HG03066 (cell line): Measurements from ENCODE around the gene NPIPB6.

Experiments used
- ATAC-seq: cut with Tn5 transposase; IDR thresholded peaks from one replicate; pipeline ENCODE4 v1.9.1; 2021; ENCODE audit warnings: low read depth; ENCODE audit not compliant: unreplicated experiment

NPIPB6 gene

DNA sequence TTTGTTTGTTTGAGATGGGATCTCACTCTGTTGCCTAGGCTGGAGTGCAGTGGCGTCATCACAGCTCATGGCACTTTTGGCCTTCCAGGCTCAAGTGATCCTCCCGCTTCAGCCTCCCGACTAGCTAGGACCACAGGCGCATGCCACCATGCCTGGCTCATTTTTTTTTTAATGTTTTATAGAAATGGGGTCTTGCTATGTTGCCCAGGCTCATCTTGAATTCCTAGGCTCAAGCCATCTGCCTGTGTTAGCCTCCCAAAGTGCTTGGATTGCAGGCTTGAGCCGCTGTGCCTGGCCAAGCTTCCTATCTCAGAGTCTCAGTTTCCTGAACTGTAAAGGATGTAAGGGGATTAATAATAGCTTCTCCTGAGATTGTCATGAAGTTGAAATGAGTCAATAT, 63.0 kb downstream of the NPIPB6 start:
- ATAC-seq, result no peak

DNA sequence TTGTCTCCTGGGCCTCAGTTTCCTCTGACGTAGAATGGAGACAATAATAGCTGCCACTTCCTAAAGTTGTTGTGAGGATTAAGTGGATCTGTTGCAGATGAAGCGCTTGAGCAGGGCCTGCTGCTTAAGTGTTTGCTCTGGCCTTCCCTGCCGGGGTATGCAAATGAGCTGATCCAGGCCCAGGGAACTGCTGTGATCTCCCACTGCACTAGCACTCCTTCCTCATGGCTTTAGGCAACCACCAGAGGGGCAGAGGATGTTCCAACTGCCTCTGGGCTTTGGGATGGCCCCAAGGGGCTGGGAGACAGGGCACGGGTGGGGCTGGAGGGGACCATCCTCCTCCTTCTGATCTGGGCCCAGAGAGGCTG, 64.8 kb downstream of the NPIPB6 start:
- no peak for ATAC-seq

DNA sequence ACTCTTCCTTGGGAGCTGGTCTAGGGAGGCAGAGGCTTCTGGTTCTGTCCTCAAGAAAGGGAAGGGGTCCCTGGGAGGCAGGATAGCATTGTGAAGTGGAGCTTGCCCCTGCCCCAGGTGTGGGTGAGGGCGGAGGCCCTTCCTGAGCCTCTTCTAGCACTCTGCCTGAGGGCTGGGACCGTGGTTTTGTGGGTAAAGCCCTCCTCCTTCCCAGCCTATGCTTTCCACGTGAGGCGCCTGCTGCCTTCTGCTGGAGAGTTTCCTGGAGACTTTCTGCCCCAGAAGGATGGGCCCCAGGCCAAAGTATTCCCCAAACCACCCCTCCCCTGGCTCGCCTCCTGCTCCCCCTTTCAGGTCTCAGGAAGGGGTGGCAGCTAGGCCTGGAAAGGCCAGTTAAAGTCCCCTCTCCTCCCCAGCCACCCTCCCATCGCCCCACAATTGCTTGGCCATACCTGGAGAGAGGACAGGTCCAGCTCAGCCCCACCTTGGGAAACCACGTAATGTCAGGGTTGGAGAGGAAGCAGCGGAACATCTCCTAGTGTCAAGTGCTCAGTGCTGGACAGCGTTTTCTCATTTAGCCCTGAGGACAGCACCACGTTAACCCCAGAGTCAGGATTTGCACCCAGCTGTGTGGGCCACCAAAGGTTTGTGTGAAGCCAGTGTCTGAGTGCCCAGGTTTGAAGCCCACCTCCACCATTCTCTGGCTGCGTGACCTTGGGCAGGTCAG, 65.4 kb downstream of the NPIPB6 start:
- ATAC-seq, result no peak

DNA sequence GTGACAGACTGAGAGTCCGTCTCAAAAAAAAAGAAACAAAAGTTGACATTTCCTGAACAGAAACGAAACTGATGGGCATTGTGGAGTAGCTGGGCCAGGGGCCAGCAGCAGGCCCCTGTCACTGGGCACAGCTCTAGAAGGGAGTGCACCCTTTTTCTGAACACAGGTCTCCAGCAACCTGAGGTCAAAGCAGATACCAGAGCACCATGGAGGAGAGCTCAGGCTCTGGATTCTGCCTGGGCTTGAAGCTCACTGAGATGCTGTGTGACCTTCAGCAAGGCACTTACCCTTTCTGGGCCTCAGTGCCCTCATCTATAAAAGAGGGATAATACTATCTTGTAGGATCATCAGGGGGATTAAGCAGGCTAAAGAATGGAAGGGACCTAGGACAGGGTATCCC, 66.0 kb downstream of the NPIPB6 start:
- no peak for ATAC-seq

DNA sequence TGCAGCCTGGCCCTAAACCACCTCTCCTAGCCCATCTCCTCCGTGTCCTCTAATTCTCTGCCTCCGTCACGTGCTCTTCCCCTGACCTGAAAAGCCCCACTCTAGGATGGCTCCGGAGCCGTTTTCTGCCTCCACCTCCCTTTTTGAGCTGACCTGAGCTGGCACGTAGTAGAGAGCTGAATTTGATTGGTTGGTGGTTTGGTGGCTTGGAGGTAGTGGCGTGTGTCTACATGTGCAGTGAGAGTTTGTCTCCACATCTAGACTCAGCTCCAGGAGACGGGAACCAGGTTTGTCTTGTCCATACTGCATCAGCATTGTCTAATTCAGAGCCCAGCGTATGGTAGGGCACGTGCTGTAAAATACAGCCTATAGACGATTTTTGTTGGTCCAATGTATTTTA, 68.0 kb downstream of the NPIPB6 start:
- no peak for ATAC-seq

DNA sequence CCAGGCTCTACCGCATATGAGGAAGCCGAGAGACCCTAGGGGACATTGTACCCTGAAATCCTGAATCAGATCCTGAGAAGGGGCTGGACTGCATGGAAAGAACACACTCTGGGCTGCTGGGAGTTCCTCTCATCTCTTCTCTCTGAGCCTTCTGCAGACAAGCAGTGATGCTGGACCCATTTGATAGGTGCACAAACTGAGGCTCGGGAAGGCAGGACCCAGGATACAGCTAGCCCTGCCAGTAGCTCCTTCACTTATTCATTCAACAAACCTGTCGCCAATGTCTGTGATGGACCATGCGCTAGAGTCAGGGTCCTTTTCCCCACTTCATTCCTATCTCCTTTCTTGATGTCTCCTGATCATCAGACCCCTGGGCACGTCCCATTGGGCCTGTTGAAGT, 69.1 kb downstream of the NPIPB6 start:
- ATAC-seq, result no peak

DNA sequence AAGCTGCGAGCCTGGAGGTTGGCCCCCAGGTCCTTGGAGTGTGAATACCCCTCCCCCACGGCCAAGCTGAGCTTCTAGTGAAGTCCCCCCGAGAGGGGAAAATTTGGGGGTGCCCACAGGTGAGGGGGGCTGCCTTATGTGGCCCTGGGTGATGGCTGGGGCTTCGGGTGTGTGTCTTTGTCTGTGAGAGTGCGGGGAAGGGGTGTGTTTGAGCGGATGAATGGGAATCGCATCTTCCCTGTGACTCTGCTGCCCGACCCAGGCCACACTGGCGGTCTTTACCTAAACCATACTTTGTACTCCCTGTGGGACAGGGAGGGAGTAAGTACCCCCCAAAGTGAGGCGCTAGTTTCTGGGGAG, 69.7 kb downstream of the NPIPB6 start:
- no peak for ATAC-seq

DNA sequence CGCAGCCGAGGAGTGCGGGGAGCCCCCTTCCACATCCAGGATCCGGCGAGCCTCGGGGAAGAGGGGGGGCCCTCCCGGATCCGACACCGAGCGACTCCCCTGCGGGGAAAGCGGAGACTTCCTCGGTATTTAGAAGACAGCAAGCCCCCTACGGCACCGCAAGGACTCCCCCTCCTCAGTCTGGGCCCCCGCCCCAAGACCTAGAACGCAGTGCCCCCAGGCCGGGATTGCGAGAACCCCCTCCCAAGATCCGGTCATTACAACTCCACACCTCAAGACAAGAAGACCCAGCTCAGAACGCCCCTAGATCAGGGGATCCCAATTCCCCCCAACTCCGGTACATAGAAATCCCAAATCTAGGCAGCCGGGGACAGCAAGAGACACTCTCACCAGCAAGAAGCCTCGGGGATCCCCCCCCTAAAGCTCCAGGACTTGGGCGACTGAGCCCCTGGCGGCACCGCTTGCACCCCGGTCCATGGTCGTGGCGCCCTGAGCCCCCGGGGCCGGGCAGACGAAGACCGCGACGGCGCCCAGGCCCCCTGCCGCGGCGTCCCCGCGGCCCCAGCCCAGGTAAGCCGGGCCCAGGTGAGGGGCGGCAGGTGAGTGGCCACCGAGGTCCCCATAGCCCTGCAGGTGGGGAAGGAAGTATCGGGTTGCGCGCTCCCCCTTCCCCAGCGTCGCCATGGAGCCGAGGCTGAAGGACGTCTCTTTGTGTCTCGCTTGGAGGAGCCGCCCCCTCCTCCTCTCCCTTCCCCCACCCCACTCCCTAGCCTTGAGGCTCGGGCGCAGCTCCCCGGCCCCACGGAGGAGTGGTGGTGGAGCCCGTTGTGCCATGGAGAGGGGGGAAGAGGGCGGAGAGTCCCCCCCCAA, 70.3 kb downstream of the NPIPB6 start:
- ATAC-seq, result no peak
